KMS-11 (cell line): ENCODE measurements around the gene AMOTL1.

ENCODE experiments used
- H2AFZ ChIP-seq: fragments of 200-600 bp; sonication (generic); 2 replicates; pipeline ENCODE4 v1.6.1; 2016; ENCODE audit warnings: antibody characterized with exemption, mixed run types, low read depth
- H3K27ac ChIP-seq: fragments of 200-600 bp; sonication (generic); 2 replicates; pipeline ENCODE4 v1.6.1; 2016; ENCODE audit warnings: mild to moderate bottlenecking, mixed run types
- H3K27me3 ChIP-seq: fragments of 200-600 bp; sonication (generic); 2 replicates; pipeline ENCODE4 v1.6.1; 2017; ENCODE audit warnings: mild to moderate bottlenecking, low read depth, mixed run types, moderate library complexity; ENCODE audit not compliant: insufficient read depth
- H3K36me3 ChIP-seq: fragments of 200-600 bp; sonication (generic); 2 replicates; pipeline ENCODE4 v1.6.1; 2017; ENCODE audit warnings: mild to moderate bottlenecking, mixed run types; ENCODE audit not compliant: insufficient read depth
- H3K4me1 ChIP-seq: fragments of 200-600 bp; sonication (generic); 2 replicates; pipeline ENCODE4 v1.6.1; 2016; ENCODE audit warnings: mild to moderate bottlenecking, low read depth, mixed run types; ENCODE audit not compliant: poor library complexity, severe bottlenecking
- H3K4me2 ChIP-seq: fragments of 200-600 bp; sonication (generic); 2 replicates; pipeline ENCODE4 v1.7.0; 2016; ENCODE audit warnings: mild to moderate bottlenecking, mixed run types
- H3K4me3 ChIP-seq: fragments of 200-600 bp; sonication (generic); IDR thresholded peaks from 2 replicates; pipeline ENCODE4 v1.6.1; 2017; ENCODE audit warnings: low read depth, low read length, mixed read lengths; ENCODE audit not compliant: insufficient read depth
- H3K79me2 ChIP-seq: fragments of 200-600 bp; sonication (generic); 2 replicates; pipeline ENCODE4 v1.6.1; 2016; ENCODE audit warnings: low read depth, mixed run types; ENCODE audit not compliant: insufficient read depth
- H3K9ac ChIP-seq: fragments of 200-600 bp; sonication (generic); 2 replicates; pipeline ENCODE4 v1.6.1; 2016; ENCODE audit warnings: mild to moderate bottlenecking, mixed run types
- H4K20me1 ChIP-seq: fragments of 200-600 bp; sonication (generic); 2 replicates; pipeline ENCODE4 v1.6.1; 2016; ENCODE audit warnings: mild to moderate bottlenecking, mixed run types; ENCODE audit not compliant: insufficient read depth
- CTCF ChIP-seq: fragments of 200-600 bp; sonication (generic); conservative IDR thresholded peaks from 2 replicates; pipeline ENCODE4 v1.6.1; 2017; ENCODE audit warnings: low read depth, mild to moderate bottlenecking, antibody characterized with exemption, low read length, moderate library complexity, mixed read lengths

The AMOTL1 gene

GRCh38 chr11:94793002-94793401 is 24.8 kb downstream of the AMOTL1 start:
- Histone ChIP-seq H3K27ac (no peak overlapping the region), H3K27me3 (no peaks in the 10 kb centered on the region), H3K4me3 (no peak overlapping the region), H3K36me3 (no peaks in the 10 kb centered on the region), H2AFZ (no peak overlapping the region), H4K20me1 (no peaks in the 10 kb centered on the region), H3K4me2 (no peak overlapping the region), H3K4me1 (peaks cover 21% of the 10 kb centered on the region), H3K79me2 (no peaks in the 10 kb centered on the region), H3K9ac (no peak overlapping the region)
- TF ChIP-seq CTCF = no peak

- H3K79me2 ChIP-seq = no peaks in the 10 kb centered on the region
- no peaks in the 10 kb centered on the region for H3K27me3 ChIP-seq
- H2AFZ ChIP-seq = no peak overlapping the region
- H4K20me1 ChIP-seq = no peaks in the 10 kb centered on the region
- H3K4me3 ChIP-seq = no peak overlapping the region
- peaks cover 14% of the 10 kb centered on the region for H3K4me1 ChIP-seq
- H3K4me2 ChIP-seq = no peak overlapping the region
- no peak overlapping the region for H3K9ac ChIP-seq
- TF ChIP-seq CTCF = no peak
- H3K36me3 ChIP-seq = no peaks in the 10 kb centered on the region
- H3K27ac ChIP-seq = no peak overlapping the region
These were observed 25.7 kb downstream of the AMOTL1 start for GRCh38 chr11:94793822-94794221.

- no peaks in the 10 kb centered on the region for H3K27me3 ChIP-seq
- H3K27ac ChIP-seq = no peak overlapping the region
- no peak overlapping the region for H3K4me3 ChIP-seq
- no peak overlapping the region for H3K4me2 ChIP-seq
- H3K9ac ChIP-seq = no peak overlapping the region
- H3K79me2 ChIP-seq = no peaks in the 10 kb centered on the region
- H3K36me3 ChIP-seq = no peaks in the 10 kb centered on the region
- H2AFZ ChIP-seq = no peak overlapping the region
- TF ChIP-seq CTCF = no peak
- H4K20me1 ChIP-seq = no peaks in the 10 kb centered on the region
- peaks cover 7% of the 10 kb centered on the region for H3K4me1 ChIP-seq
These were observed 26.4 kb downstream of the AMOTL1 start for GRCh38 chr11:94794287-94795168.

- Histone ChIP-seq H3K27me3 (no peaks in the 10 kb centered on the region), H3K27ac (no peak overlapping the region), H3K4me3 (no peak overlapping the region), H3K9ac (no peak overlapping the region), H3K79me2 (no peaks in the 10 kb centered on the region), H3K36me3 (no peaks in the 10 kb centered on the region), H2AFZ (no peak overlapping the region), H4K20me1 (no peaks in the 10 kb centered on the region), H3K4me2 (no peak overlapping the region), H3K4me1 (no peaks in the 10 kb centered on the region)
- TF ChIP-seq CTCF = no peak
These were observed 27.5 kb downstream of the AMOTL1 start for GRCh38 chr11:94795476-94796189.
